Activated CD4-positive, alpha-beta T cell treated with anti-CD3 and anti-CD28 coated beads, Interleukin-2, amount 50 U/mL, for 4 hours (primary cell): ENCODE results near the gene CAMK1D.
"Not testable (repeated sequence)": the region's sequence is repeated elsewhere in the genome, so short reads cannot be mapped to it uniquely, and the experiment has no call there.

ENCODE experiments used
- DNase-seq, 2 experiments: peaks; one replicate each; pipeline ENCODE4 v3.0.0-alpha.2; 2020

CAMK1D gene

DNA sequence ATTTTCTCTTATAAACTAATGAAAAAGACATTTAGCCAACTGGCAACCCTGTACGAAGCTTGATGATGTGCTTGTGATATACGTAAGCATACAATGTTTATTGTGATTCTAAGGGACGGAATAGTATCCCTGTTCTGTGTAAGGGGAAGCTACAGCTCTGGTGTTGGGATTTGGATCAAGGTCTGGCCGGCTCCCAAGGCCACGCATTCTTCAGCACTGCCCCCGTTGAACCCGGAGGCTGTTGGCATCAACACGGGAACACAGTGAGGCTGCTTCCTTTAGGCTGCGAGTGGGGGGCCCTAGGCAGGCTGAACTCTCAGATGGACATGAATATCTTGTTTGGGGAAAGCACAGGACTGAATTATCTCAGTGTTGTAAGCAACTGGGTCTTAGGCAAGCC lies 180.6 kb downstream of the CAMK1D start:
- no peak for DNase-seq

DNA sequence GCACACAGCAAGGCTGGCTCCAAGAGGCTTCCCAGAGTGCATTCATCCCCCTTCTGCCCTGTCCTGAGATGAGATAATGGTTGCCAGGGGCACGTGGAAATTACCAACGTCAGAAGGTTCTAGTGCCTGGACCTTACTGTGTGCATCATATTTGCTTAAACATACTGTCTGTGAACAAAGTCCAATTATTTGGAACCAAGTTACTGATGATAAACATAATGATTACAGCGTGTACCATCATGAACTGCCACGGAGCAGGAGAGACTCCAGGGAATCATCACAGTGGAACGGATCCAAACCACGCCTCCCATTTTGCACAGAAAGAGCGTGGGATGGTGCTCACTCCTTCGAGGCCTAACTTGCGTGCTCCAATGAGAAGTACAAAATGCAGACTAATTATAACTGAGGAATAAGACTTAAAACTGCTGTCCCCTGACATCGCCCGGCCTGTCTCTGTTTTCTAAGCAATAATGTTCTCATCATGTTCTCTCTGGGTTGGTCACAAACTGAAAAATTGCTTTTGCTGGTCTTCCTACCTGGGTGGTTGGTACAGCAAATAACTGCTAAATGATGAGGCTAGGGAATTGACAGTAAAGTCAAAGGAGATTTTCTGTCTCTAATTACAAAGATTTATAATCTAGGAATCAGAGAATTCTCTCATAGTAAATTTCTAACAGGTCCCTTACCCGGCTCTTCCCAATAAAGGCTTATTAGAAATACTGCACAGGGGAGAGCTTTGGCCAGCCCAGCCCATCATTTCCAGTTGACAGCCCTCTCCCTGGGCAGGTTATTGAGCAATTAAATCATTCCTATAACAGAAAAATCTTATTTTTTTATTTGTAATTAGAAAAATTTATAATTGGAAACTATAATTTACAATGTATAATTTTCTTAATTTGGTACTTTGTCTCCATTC lies 182.2 kb downstream of the CAMK1D start:
- no peak for DNase-seq

DNA sequence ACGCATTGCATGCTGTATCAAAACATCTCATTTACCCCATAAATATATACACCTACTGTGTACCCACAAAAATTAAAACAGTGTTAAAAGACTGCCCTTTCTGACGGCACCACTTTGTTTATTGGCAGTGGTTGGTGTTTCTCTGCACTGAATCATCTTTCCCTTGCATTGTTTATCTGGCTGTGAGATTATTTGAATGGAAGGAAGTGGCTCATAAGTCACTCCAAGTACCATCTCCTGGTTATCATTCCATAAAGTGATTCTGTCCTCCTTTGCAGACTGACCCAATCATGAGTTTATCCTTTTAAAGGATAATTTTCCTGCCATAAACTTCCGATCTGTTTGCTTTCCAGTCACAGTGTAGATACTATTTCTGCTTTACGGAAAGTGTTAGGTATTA lies 183.8 kb downstream of the CAMK1D start:
- no peak for DNase-seq

DNA sequence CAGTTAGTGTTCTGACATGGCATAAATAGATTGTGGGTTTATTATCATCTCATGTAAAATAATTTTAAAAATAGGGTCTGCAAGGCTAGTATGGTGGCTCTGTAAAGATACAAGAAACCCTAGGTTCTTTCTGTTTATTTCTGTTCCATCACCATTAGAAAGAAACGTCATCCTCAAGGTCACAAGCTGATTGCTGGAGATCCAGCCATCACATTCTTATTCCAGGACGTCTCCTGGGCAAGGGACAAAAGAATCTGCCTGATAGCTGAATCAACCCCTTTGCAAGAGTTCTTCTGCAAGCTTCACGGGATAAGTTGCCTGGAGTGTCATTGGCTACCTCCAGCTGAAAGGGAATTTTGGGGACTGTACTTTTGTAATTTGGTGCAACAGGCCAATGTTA lies 184.4 kb downstream of the CAMK1D start:
- no peak for DNase-seq

DNA sequence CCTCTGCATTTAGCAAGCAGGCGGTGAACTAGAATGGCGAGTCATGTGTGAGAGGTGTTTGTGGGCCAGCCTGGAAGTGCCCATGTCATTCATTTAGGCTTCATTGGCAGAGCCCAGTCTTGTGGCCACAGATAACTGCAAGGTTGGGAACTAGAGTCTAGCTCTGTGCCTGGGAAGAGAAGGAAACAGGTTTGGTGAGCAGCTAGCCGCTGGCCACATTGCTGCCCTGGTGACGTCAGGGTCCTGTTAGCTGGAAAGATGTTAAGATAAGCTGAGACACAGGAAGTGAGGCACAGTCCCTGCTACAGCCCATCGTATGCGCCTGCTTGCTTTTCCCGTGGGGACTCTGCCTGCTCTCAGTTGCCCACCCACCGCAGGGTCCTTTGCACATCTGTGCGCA lies 185.5 kb downstream of the CAMK1D start:
- no peak for DNase-seq

DNA sequence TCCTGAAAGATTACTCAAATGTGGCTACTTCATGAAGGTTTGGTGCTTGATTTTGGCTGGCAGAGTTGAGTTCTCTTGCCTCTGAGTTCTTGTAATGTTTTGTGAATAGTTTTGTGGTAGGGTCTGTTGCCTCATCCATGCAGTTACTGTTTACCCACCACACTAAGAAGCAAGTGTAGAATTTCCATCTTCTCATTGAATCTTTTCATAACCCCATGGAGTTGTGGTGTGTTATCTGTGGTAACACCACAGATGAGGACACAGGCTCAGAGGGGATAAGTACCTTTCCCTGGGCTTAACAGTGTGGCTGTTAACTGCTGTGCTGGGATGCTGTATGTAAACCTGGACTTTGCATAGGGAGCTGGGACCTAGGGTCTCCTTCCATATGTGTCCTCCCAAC lies 186.3 kb downstream of the CAMK1D start:
- no peak for DNase-seq

DNA sequence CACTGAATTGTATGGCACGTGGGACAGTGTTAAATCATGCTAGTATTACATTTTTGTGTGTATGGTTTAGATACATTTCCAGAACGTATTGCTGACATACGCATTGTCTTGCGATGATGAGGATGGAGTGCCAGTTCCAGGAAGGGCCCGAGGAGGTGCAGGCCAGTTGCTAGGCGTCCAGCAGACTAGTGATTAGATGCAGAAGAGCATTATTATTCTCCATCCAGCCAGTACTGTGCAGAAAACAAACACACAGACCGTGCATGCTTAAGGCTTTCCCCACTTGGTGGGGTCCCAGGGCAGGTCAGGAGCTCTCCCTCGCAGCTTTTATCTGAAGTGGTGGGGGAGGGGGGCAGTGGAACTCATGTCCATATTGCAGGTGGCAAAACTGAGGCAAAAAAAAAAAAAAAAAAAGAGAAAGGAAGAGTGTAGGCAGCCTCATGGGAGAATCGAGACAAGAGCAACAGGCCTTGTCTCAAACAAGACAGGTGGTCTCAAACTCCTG lies 189.2 kb downstream of the CAMK1D start:
- DNase-seq: no peak

DNA sequence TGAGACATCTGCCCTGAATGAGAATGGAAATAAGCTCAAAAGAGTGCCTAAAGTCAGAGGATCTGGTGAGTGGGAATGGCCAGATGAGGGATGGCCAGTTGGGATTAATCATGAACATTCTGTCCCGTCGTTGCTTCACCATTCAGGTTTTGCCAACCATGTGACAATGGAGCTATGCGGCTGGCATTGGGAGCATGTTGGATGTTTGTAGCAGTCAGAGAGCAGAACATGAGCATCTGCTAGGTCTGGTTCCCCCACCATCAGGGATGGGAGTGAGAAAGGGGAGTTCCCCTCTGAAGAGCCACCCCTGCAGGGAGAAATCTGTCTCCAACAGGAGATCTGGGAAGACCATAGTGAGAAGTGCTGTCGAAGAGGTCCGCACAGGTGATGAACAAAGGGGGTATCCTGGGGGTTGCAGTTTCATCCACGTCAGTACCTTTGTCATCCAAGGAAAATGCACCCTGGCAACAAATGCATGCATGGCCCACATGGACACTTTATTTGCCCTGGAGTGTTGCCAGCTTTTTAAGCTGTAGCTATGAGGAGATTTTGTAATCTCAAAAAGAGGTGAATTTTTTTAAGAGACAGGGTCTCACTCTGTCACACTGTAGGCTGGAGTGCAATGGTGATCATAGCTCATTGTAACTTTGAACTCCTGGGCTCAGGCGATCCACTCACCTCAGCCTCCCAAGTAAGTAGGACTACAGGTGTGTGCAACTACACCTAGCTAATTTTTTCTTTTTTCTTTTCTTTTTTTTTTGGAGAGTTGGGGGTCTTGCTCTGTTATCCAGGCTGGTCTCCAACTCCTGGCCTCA lies 190.2 kb downstream of the CAMK1D start:
- DNase-seq: no peak

DNA sequence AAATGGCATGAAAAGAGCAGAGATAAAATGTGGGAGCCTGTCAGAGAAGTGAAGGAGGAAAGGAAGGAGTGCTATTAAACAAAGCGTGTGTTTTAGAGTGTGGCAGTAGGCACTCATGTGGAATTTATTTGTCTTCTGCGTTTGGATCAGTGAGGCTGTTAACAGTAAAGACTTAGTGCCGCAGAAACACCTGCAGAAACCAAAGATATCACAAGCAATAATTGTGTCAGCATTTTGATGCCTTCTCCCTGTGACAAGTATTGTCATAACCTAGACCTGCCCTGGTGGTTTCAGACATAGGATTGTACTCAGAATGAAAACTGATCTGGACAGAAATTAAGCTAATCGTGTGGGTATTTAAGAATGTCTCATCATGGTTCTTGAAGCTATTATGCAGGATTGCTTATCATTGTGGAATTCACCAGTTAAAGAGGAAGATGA lies 191.0 kb downstream of the CAMK1D start:
- DNase-seq: no peak

DNA sequence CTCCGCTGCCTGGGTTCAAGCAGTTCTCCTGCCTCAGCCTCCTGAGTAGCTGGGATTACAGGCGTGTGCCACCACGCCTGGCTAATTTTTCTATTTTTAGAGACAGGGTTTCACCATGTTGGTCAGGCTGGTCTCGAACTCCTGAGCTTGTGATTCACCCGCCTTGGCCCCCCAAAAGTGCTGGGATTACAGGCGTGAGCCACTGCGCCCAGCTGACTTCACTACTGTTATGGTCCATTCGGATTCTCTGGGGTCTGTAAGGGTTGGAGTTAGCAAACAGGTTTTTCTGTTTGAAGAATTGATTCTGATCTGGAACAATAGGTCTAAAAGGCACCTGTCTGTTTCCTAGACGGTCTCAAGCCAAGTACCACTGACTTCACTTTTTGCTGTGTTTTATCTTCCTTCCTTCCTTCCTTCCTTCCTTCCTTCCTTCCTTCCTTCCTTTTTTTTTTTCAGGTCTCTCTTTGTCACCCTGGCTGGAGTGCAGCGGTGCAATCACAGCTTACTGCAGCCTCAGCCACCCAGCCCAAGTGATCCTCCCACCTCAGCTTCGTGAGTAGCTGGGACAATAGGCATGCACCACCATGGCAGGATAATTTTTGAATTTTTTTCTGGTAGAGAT lies 192.2 kb downstream of the CAMK1D start:
- DNase-seq: no peak

DNA sequence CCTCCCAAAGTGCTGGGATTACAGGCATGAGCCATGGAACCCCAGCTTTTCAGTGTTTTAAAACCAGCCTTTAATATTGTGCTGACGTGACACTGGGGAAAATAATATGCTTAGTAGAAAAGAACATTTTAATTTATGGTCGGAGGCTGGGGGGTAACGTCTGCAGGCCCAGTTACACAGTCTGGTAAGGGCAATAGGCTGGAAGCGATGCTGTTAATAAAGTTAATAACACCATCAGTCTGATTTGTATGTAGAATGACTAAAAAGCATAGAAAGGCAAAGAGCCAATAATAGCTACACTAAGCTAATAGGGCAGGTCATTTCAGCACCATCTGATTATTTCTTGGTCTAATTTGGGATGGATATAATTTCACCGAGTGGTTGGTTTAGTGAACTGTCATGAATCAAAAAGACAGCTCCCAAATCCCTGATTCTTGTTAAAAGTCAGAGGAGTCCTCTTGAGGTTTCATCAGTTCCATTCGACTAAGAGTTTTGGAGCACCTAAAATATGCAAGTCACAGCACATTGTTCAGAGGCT lies 192.9 kb downstream of the CAMK1D start:
- no peak for DNase-seq

DNA sequence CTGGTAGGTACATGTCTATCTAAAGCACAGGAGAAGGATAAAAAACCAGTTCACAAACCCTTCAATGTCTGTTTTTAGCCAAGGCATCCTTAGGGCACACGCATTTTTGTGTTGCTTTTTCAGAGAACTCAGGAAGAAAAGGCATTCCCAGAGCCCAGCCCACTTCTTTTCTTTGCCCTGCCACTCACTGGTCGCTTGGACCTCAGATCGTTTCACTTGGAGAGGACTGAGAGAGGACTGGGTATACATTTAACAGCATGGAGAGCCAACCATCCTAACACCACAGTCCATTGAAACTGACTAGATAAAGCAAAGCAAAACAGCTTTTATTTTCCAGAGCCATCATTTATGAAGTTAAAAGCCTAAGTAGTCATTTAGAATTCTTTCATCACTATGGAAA lies 194.2 kb downstream of the CAMK1D start:
- DNase-seq: no peak

DNA sequence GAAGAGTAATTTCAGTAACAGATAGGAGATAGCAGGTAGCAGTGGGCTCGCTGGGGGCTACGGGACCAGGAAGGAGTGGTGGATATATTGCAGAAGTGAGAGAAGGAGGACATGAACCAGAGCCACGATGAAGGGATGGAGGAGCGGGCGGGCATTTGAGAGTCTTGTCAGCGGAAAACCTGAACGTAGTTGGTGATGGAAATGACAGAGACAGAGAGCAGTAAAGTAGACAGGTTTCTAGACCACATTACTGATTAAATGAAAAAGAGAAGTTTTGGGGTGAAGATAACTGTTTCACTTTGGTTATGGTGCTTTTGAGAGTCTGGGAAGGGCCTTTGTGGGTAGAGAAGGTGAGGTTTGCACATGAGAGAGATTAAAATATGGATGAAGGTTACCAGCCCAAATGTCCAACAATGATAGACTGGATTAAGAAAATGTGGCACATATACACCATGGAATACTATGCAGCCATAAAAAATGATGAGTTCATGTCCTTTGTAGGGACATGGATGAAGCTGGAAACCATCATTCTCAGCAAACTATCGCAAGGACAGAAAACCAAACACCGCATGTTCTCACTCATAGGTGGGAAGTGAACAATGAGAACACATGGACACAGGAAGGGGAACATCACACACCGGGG lies 196.9 kb downstream of the CAMK1D start:
- DNase-seq: not testable (repeated sequence)

DNA sequence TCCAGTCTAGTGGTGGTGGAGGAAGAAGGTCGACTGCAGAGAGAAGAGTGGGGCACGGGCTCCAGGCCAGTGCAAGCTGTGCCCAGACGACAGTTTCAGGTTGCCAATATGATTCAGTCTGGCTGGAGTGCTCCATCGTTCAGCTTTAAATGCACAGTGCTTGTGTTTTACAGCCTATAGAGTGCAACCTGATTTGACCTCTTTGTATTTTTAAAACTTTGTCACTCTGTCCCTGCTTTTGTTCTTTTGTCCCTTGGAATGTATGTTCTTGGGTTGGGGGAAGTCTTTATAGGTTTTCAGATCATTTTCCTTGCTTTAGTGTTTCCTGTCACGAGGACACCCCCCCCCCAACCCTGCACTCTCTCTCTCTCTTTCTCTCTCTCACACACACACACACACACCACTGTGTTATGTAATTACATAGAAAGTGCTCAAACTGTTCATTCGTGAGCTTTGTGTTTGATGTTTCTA lies 198.0 kb downstream of the CAMK1D start:
- no peak for DNase-seq

DNA sequence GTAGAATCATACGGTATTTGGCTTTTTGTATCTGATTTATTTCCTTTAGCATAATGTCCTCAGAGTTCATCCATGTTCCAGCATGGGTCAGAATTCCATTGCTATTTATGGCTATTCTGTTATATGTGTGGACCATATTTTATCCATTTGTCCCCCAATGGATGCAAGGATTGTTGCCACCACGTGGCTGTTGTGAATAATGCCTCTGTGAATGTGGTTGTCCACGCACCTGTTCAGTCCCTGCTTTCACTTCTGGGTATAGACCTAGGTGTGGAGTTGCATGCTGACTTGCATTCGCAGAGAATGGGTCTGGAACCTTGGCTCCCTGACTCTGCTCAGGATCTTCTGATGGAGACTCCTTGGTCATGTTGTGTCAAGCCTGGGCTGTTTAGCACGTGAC lies 199.9 kb downstream of the CAMK1D start:
- DNase-seq: no peak

DNA sequence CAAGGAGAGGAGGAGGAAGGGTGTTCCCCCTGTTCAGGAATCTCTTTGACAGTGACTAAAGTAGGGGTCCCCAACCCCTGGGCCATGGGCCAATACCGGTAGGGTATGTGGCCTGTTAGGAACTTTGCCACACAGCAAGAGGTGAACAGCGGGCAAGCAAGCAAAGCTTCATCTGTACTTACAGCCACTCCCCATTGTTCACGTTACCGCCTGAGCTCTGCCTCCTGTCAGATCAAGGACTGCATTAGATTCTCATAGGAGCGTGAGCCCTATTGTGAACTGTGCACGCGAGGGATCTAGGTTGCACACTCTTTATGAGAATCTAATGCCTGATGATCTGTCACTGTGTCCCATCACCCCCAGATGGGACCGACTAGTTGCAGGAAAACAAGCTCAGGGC lies 201.6 kb downstream of the CAMK1D start:
- DNase-seq: no peak

DNA sequence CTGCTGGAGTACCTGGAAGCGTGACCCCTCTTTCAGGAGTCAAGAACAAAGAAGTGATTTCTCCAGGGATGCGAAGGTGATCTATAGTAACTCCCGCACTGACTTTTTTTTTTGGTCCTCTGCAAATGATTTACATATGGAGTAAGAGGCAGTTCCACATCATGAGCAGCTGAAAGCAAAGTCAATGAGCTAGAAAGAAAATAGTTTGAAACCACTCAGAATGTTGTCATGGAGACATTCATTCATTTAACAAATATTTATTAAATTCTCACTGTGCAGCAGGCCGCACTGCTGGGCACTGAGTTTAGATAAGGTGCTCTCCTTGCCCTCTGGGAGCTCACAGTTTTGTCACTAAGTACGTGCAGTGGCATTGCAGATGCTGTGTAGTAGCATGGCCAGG lies 206.7 kb downstream of the CAMK1D start:
- no peak for DNase-seq

DNA sequence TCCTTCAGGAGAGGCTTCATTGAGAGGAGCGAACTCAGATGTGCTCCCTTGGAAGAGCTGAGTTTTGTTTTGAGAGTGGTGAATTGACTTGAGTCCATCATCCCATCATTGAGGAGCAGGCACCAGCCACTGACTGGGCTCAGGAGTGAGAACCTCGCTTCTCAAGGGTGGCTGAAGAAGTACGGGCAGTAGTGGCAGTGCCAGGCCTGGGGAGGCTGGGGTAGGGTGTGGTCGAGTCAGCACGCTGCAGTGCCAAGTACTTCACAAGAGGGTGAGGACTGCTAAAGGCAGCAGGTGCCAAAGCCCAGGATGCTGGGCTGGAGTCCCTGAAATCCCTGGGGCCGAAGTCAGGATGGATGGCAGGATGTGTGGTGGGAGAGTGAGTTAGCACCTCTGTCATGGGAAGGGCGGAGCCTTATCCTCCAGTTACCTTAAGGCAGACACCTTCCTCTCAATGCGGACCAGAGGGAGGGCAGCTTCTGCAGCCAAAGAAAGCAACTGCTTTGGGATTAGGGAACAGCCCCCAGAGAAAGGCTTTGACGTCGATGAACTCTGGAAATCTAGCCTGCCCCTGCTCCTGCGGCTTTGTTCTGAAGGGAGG lies 210.3 kb downstream of the CAMK1D start:
- DNase-seq: no peak

DNA sequence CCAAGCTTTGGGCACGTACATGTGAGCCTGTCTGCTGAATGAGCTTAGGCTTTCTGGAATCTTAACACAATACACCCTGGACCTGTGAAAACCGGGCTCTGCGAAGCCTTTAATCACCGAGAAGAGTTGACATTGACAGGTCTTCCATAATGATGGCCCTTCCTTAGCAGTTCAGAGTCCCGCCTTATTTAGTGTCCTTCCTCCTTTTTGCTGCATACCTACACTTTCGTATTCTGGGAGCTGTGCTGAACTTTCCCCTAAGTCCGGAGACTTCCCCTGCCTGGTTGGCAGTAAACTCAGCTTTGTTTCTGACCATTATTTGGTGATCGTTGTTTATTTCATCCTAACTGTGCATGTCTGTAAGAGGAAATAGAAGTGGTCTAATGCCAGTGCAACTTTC lies 212.0 kb downstream of the CAMK1D start:
- DNase-seq: no peak

DNA sequence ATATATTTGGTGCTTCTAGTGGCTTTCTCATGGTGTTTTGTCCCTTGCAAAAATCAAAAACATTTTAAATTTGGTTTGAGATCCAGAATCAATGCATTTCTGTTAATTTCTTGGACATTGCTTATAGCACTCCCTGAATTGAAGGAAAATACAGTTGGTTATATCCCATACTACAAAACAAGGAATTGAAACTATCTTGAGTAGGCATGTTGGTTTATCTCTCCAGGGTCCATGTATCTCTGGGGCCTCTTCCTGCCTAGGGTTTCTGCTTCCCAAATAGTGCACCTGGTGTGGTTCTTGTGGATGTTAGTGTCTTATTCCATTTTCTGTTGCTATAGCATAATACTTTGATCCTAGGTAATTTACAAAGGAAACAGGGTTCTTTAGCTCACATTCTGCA lies 212.4 kb downstream of the CAMK1D start:
- DNase-seq: no peak

DNA sequence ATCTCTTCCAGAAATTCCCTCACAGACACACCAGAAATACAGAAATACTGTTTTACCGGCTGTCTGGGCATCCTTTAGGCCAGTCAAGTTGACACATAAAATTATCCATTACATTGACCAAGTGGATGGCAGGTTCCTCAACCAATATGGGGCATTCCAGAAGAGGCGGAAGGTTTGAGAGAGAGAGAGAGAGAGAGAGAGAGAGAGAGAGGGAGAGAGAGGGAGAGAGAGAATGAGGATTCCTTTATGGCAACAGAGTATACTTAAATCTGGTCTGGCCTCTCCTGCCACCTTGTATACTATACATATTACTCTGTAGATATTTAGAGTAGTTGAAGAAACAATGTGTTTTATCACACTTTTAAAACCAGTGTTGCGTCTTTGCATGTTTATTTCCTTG lies 214.1 kb downstream of the CAMK1D start:
- no peak for DNase-seq

DNA sequence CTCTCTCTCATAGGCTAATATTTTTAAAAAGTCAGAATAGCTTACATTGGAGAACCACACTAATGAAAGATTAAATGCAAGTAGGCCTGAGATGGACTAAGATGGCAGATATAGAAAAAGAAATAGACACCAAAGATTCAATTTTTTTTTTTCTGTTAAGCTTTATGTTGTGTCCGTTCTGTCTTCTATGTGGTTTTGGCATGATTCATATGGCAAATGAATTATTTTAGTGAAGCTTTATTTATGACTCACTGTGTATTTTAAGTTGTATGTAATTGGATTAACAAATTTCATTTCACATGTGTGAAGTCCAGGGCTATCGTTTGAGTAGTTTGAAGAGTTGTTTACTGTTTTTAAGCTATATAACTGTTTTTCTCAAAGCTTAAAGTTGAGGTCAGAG lies 214.8 kb downstream of the CAMK1D start:
- DNase-seq: no peak
